Measurements from ENCODE around the gene STK4. TPM values are rescaled to one million over a fixed set of nuclear protein-coding genes. Genes with fewer than 3 reads are reported as not detected.
"Not testable (repeated sequence)": the region's sequence is repeated elsewhere in the genome, so short reads cannot be mapped to it uniquely, and the experiment has no call there.

STK4 gene
- total RNA-seq, 1 donor from 2014 or later, result 8.9 TPM

- ATAC-seq (ENCODE audit: poor library complexity), result no peak
- no peak for DNase-seq
- intact Hi-C loops (cut with DNase I), result loop anchor here (10.0 kb wide), 1 partner anchor 279 kb away; no protein-coding TSS in a partner anchor
These were observed 49.9 kb downstream of the STK4 start for GRCh38 chr20:45016089-45016671.

GRCh38 chr20:45017281-45017680 is 51.0 kb downstream of the STK4 start:
- DNase-seq, result no peak
- intact Hi-C loops (cut with DNase I), result loop anchor here (10.0 kb wide), 1 partner anchor 278 kb away; no protein-coding TSS in a partner anchor
- no peak for ATAC-seq (ENCODE audit: poor library complexity)

GRCh38 chr20:45017857-45018256 is 51.5 kb downstream of the STK4 start:
- DNase-seq, result no peak
- intact Hi-C loops (cut with DNase I), result loop anchor here (10.0 kb wide), 1 partner anchor 277 kb away; no protein-coding TSS in a partner anchor

GRCh38 chr20:45019027-45019761 is 52.9 kb downstream of the STK4 start:
- intact Hi-C loops (cut with DNase I), result loop anchor here (10.0 kb wide), 1 partner anchor 276 kb away; no protein-coding TSS in a partner anchor
- DNase-seq, result no peak

More at GRCh38 chr20:45017857-45018256, 51.5 kb downstream of the STK4 start:
- ATAC-seq (ENCODE audit: poor library complexity), result peak; percentile 66

GRCh38 chr20:45019762-45020123 is 53.4 kb downstream of the STK4 start:
- DNase-seq (no peak), ATAC-seq (ENCODE audit: poor library complexity) (no peak)
- intact Hi-C loops (cut with DNase I), result loop anchor here (10.0 kb wide), 1 partner anchor 275 kb away; no protein-coding TSS in a partner anchor

More at GRCh38 chr20:45019027-45019761, 52.9 kb downstream of the STK4 start:
- ATAC-seq (ENCODE audit: poor library complexity), result no peak

GRCh38 chr20:45020236-45020886 is 54.0 kb downstream of the STK4 start:
- intact Hi-C loops (cut with DNase I), result no loop called here
- no peak for DNase-seq
- no peak for ATAC-seq (ENCODE audit: poor library complexity)

GRCh38 chr20:45021631-45022030 is 55.3 kb downstream of the STK4 start:
- ATAC-seq (ENCODE audit: poor library complexity) (no peak), DNase-seq (no peak)
- intact Hi-C loops (cut with DNase I), result no loop called here

- DNase-seq; ATAC-seq (ENCODE audit: poor library complexity); intact Hi-C loops (cut with DNase I): not testable (repeated sequence)
These were observed 56.8 kb downstream of the STK4 start for GRCh38 chr20:45023140-45023539.

GRCh38 chr20:45028424-45029136 is 62.3 kb downstream of the STK4 start:
- intact Hi-C loops (cut with DNase I), result no loop called here
- DNase-seq (no peak), ATAC-seq (ENCODE audit: poor library complexity) (no peak)

GRCh38 chr20:45029884-45030283 is 63.6 kb downstream of the STK4 start:
- intact Hi-C loops (cut with DNase I), result no loop called here

GRCh38 chr20:45032276-45032675 is 66.0 kb downstream of the STK4 start:
- intact Hi-C loops (cut with DNase I), result no loop called here
- ATAC-seq (ENCODE audit: poor library complexity), result no peak

More at GRCh38 chr20:45029884-45030283, 63.6 kb downstream of the STK4 start:
- DNase-seq (no peak), ATAC-seq (ENCODE audit: poor library complexity) (no peak)

GRCh38 chr20:45032781-45033180 is 66.5 kb downstream of the STK4 start:
- ATAC-seq (ENCODE audit: poor library complexity) (no peak), DNase-seq (no peak)
- intact Hi-C loops (cut with DNase I), result no loop called here

More at GRCh38 chr20:45032276-45032675, 66.0 kb downstream of the STK4 start:
- DNase-seq, result no peak

- DNase-seq, result no peak
- intact Hi-C loops (cut with DNase I), result no loop called here
- ATAC-seq (ENCODE audit: poor library complexity), result no peak
These were observed 68.1 kb downstream of the STK4 start for GRCh38 chr20:45034436-45034835.

GRCh38 chr20:45036044-45036755 is 69.9 kb downstream of the STK4 start:
- DNase-seq, result no peak
- no peak for ATAC-seq (ENCODE audit: poor library complexity)
- intact Hi-C loops (cut with DNase I), result no loop called here

- no peak for DNase-seq
- ATAC-seq (ENCODE audit: poor library complexity), result peak; percentile 82
- intact Hi-C loops (cut with DNase I), result no loop called here
These were observed 70.7 kb downstream of the STK4 start for GRCh38 chr20:45037050-45037449.

GRCh38 chr20:45037635-45038034 is 71.3 kb downstream of the STK4 start:
- intact Hi-C loops (cut with DNase I), result no loop called here
- no peak for DNase-seq
- no peak for ATAC-seq (ENCODE audit: poor library complexity)

GRCh38 chr20:45038745-45039474 is 72.6 kb downstream of the STK4 start:
- intact Hi-C loops (cut with DNase I), result no loop called here
- DNase-seq (no peak), ATAC-seq (ENCODE audit: poor library complexity) (no peak)

- ATAC-seq (ENCODE audit: poor library complexity) (no peak), DNase-seq (no peak)
- intact Hi-C loops (cut with DNase I), result no loop called here
These were observed 73.1 kb downstream of the STK4 start for GRCh38 chr20:45039475-45039820.

All from Right ventricle myocardium superior (tissue), 1 donor.